Midbrain (tissue), 1 donor: ENCODE data around the gene DDX1.
"Not testable (repeated sequence)": the region's sequence is repeated elsewhere in the genome, so short reads cannot be mapped to it uniquely, and the experiment has no call there.

Experiments
- DNase-seq: peaks from one replicate; lab custom pipeline; 2025; lab: John Stamatoyannopoulos, UW

DDX1 gene

DNA sequence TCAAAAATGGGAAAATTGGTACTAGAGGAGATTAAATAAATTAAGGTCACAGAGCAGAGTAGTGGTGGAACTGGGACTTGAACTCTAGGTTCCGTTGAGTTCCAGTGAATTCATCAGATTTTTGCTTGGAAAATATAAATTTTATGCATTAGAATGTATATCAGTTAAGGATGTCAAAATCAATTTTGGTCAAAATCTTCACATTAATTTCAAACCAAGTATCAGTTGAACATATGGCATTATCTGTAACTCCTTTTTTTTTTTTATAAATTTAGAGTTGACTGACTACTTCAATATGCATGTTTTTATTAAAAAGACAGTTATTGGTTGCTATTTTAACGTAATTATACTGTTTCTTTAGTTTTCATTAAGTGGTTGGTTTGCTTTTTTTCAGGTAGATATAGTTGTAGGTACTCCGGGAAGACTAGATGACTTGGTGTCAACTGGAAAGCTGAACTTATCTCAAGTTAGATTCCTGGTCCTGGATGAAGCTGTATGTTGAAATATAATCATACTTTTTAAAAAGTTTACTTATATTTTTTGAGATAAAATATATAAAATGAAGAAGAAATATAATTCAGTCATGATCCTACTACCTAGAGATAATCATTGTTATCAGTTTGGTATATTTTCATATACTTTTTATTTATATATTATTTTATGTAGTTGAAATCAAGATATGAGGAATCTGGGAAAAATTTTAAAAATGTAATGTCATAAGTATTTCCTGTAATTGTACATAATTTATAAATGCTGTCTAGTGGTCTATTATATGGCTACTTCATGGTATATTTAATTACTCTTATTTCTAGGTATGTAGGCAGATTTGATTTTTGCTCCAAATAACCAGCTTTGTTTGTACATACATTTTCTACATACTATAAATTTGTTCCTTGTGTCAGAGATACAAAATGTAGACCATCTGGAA, 25.4 kb downstream of the DDX1 start:
- no peak for DNase-seq

DNA sequence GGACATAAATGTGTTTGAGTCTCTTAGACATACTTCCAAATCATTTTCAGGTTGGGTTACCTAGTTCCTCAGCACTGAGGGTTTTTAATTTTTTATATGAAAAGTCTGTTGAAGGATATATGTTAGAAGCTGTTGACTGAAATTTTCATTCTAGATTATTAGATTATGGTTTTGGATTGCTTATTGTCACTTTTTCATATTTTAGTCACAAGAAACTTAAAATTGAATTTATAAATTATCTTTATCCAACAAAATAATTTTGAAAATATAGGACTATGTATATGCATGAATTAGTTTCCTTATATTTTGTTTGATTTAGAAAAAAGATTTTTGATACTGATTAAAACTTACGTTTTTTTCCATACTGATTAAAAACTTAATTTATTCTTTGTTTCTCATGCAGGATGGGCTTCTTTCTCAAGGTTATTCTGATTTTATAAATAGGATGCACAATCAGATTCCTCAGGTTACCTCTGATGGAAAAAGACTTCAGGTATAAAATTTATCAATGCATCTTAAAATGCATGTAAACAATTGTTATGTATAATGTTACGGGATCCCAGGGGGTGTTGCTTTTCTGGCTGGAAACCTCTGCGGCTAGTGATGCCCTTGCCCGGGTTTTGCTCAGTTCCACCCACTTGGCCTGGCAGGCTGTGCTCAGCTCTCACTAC, 26.2 kb downstream of the DDX1 start:
- DNase-seq, result no peak

GRCh38 chr2:15618449-15618855, 26.8 kb downstream of the DDX1 start:
- DNase-seq, result no peak

DNA sequence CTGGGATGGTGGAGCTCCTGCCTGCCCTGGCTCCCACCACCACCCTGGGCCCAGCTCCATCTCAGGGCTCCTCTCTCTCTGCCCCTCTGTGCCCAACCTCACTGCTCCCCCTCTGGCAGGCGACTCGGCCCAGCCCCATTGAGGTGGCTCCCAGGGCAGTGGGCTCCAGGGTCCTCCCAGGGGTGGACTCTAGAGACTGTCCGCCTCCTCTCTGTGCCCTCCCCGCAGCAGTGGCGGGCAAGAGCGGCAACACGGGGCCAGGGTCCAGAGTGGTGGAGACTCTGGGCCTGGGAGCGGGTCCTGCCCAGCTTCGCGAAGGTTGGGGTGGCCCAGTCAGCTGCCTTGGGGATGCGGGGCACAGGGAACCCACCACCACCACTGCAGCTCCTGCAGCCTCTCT, 27.4 kb downstream of the DDX1 start:
- no peak for DNase-seq

- no peak for DNase-seq
Observed at GRCh38 chr2:15619510-15619909, 27.8 kb downstream of the DDX1 start.

DNA sequence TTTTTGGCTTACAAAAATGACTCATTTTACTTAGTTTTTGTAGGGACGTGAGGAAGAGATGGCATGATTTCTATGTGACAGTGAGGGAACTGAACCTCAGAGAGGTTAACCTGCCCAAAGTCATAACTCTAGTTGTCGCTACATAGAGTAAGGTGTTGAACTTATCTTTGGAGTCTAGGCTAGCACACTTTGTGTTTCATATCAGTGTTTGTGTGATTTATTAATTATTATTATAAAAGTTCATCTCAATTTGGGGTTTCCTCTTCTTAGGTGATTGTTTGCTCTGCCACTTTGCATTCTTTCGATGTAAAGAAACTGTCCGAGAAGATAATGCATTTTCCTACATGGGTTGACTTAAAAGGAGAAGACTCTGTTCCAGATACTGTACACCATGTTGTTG, 28.3 kb downstream of the DDX1 start:
- no peak for DNase-seq

DNA sequence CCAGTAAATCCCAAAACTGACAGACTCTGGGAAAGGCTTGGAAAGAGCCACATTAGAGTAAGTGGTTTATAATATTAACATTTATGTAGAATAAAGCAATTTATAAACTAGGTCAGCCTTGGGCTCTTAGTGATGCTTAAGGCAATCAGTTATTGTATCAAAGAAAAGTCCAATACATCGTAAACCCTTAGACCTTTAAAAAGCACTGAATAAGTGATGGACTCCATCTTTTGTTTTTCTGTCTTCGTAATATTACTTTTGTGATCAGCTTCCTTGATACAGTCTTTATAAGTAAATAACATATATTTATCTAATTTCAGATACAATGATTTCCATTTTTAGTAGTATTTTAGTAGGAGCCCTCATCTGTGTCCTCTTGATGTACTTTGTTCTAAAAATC, 28.7 kb downstream of the DDX1 start:
- DNase-seq, result no peak

- no peak for DNase-seq
Observed at GRCh38 chr2:15620857-15621471, 29.3 kb downstream of the DDX1 start.

- DNase-seq, result not testable (repeated sequence)
Observed at GRCh38 chr2:15621472-15621870, 29.8 kb downstream of the DDX1 start.

DNA sequence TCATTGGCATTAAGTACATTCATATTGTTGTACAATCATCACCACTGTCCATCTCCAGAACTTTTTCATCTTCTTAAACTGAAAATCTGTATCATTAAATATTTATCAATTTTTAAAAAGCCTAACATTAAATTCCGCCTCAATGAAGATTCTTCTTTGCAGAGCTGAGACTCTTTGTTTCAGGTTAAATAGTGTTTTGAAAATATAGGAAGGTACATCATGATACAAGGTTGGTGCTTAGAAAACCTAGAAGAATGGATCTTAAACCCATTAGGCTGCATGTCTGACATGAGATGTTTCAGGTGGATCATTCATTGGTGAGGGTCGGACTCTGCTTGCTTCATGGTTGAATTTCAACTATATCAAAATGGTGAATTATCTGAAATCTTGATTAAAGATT, 30.5 kb downstream of the DDX1 start:
- no peak for DNase-seq

- DNase-seq, result no peak
Observed at GRCh38 chr2:15622614-15623480, 31.2 kb downstream of the DDX1 start.

DNA sequence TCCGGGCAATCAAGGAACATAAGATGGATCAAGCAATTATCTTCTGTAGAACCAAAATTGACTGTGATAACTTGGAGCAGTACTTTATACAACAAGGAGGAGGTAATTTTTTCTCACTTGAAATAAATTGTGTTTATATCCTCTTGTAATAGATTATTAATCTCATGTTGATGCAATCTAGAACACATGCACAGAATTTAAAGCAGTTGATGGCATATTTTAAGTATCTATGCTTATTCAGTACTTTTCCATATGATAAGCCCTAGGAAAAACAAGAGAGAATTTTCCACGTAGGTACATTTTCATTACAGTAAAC, 31.8 kb downstream of the DDX1 start:
- no peak for DNase-seq

DNA sequence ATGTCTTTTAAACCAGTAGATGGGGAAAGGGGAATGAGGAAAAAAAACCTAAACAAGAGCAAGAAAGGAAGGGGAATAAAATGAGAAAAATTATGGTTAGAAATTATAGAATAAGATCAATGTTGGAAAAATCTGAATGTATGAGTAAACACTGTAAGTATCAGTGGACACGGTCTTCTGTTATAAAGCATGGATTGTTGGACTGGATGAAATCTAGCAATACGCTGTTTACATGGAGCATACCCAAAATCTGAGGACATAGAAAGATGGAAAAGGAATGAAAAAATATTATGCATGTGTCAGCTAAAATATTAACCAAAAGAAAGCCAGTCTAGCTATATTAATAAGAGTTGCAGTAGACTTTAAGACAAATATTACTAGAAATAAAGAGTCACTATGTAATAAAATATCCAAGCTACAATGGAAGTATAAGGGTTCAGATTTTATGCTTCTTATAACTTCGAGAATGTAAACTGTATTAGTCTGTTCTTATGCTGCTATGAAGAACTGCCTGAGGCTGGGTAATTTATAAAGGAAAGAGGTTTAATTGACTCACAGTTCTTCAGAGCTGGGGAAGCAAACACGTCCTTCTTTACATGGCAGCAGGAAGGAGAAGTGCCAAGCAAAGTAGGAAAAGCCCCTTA, 32.4 kb downstream of the DDX1 start:
- no peak for DNase-seq

DNA sequence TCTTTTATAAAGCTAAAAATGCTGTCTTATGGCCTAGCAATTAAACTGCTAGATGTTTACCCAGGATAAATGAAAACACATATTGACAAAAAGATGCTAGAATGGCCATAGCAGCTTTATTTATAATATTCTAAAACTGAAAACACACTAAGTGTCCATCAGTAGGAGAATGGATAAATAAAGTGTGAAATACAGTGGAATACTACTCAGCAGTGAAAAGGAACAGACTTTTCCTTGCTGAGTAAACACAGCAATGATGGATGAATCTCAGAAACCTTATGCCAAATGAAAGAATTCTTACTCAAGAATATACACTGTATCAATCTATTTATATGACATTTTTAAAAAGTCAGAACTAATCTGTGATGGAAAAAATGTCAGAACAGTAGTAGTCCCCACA, 33.2 kb downstream of the DDX1 start:
- no peak for DNase-seq

- DNase-seq, result no peak
Observed at GRCh38 chr2:15625344-15626036, 33.8 kb downstream of the DDX1 start.

DNA sequence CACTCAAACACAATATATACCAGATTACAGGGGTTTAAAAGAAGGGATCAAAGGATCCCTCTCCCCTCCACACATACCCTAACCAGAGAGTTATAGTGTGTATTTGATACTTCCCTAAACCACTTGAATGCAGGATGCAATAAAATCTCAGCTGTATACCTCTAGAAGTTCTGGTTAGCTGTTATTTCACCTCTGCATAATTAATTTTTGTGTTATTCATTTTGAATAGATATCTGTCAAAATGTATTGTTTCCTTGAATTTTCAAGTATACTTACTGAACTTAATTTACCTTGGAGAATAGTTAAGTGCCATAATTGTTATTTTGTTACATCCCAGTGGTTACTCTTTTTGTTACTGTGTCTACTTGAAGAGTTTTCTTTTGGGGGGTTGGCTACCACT, 34.5 kb downstream of the DDX1 start:
- no peak for DNase-seq

- no peak for DNase-seq
Observed at GRCh38 chr2:15626967-15627366, 35.3 kb downstream of the DDX1 start.

- DNase-seq, result no peak
Observed at GRCh38 chr2:15627817-15628684, 36.4 kb downstream of the DDX1 start.

DNA sequence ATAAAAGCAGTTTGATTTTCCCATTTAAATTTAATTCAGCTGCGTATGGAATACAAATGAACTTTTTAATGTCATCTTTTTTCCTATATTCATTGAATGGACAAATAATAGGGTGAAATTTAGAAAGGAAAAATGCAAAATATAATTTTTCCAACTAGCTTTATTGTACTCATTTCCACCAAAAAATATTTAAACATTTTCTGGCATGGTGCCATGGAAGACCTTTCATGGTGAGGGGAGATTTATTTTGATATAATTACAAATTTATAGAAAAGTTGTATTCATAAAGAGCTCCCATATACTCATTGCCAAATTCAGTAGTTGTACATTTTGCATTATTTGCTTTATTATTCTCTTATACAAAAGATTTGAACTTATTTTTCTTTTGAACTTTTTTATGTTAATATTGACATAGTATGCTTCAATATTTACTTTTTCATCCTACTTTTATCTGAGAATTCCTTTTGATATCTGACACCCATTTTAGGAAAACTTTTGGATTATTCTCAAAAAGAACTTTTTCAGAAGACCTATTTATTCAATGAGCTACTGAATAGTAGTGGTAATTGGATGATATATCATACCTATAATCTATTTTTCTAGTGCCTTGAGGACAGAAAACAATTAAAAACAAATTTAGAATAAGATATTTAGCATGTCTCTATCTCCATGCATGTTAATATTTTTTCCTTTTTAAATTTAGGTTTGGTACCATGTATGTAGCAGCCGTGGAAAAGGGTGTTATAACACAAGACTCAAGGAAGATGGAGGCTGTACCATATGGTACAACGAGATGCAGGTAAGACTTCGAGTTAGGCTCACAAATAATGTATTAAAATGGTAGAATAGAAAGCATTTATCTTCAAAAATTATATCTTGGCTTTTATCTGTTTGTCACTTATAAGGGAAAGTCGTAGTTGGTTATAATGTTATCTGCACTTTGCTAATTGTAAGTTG, 37.5 kb downstream of the DDX1 start:
- DNase-seq, result no peak
